Measurements from ENCODE around the gene CMTM5.

Gene CMTM5, protein sequence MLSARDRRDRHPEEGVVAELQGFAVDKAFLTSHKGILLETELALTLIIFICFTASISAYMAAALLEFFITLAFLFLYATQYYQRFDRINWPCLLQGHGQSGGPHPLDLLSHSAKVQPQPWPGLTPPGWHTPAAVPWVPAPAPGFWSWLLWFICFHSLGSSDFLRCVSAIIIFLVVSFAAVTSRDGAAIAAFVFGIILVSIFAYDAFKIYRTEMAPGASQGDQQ

DNA sequence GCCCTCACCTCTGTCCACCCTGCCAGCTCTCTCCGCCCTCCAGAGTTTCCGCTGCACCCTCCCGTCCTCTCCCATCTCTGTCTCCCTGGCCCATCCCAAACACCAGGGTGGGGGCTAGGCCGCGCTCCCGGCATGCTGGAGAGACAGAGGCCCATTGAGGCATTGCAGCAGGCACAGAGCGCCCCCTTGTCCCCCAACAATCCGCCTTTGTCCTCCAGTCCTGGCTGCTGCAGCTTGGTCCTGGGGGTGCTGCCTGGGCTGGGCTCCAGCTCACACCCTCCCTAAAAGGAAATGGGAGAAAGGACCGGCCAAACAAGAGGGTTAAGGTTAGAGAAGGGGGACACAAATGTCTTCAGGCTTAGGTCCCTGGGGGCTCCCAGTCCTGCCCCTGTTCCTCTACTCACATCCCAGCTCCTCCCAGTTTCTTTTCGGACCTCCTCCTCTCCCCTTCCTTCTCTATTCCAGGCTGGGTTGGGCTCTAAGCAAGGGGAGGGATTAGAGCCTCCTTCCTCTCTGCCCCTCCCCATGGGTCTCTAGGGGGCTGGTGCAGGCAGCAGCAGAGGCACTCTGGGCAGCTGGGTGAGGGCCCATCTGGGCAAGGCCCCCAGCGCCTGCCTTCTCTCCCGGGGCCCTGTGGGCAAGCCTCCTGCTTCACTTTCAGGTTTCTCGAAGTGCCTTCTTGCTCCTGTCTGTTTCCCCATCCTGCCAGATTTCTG is at the start of gene CMTM5:
TSS of gene CMTM5 (plus strand) at position 565 of the 716 bp plus-strand sequence. CDS start 206 bp downstream, outside the sequence.
- no peak for DNase-seq (ENCODE audit: low read depth, low spot score)

GRCh38 chr14:23327947-23328744 is 48.7 kb upstream of the CMTM5 start:
- DNase-seq (ENCODE audit: low read depth, low spot score): no peak

GRCh38 chr14:23335623-23336022 is 41.2 kb upstream of the CMTM5 start:
- no peak for DNase-seq (ENCODE audit: low read depth, low spot score)

DNA sequence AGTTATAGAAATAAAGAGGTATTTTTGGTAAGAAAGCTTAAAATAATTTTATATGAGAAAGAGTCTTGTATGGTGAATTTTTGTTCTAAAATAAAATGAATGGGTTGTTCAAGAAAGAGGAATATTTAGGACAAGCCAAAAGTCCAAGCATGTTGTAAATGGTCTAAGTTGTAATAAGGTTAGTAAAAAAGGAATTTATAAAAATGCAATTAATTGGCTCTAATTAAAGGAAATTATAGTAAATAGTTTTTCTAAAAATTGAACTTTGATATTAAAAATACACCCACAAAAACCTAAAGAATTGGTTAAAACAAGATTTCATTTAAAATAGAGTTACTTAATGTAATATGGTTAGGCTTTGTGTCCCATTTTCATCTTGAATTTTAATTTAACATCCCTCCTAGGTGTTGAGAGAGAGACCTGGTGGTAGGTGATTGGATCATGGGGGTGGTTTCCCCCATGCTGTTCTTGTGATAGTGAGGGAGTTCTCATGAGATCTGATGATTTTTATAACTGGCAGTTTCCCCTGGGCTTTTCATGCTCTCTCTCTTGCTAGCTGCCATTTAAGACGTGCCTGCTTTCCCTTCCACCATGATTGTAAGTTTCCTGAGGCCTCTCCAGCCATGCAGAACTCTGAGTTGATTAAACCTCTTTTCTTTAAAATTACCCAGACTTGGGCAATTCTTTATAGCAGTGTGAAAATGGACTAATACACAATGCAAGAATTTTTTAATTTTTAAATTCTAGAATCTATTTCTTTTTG is 37.2 kb upstream of the CMTM5 start:
- no peak for DNase-seq (ENCODE audit: low read depth, low spot score)

- DNase-seq (ENCODE audit: low read depth, low spot score): no peak
Observed at GRCh38 chr14:23344481-23344880, 32.4 kb upstream of the CMTM5 start.

- no peak for DNase-seq (ENCODE audit: low read depth, low spot score)
Observed at GRCh38 chr14:23345987-23346692, 30.7 kb upstream of the CMTM5 start.

DNA sequence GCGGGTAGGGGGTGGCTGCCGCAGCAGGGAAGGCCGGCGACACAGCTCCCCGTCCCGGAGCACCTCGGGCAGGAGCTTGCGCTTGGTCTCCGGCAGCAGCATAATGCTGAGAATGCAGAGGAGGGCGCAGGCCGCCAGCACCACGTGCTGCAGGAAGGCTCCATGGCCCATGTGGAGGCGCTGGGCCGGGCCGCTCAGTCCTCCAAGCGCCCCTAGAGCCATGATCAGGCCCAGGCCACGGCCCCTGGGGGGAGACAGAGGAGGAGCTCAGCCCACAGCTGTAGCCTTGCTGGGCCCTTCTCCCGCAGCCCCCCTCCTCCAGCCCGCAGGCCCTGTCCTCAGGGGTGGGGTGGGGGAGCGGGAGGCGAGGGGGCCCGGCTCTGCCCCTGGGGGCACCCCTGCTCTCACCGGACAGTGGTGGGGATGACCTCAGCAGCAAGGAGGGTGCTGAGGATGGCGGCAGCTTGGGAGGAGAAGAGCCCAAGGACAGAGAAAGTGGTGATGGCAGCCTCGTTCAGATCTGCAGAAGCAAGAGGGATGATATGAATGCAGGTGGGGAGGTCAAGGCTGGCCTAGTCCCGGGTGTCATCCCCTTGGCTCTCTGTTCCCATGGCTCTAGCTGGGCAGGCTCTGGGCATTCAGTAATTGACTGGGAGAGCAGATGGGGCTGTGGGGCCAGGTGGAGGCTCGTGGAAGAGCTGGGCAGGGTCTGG is 30.0 kb upstream of the CMTM5 start:
- DNase-seq (ENCODE audit: low read depth, low spot score): no peak

DNA sequence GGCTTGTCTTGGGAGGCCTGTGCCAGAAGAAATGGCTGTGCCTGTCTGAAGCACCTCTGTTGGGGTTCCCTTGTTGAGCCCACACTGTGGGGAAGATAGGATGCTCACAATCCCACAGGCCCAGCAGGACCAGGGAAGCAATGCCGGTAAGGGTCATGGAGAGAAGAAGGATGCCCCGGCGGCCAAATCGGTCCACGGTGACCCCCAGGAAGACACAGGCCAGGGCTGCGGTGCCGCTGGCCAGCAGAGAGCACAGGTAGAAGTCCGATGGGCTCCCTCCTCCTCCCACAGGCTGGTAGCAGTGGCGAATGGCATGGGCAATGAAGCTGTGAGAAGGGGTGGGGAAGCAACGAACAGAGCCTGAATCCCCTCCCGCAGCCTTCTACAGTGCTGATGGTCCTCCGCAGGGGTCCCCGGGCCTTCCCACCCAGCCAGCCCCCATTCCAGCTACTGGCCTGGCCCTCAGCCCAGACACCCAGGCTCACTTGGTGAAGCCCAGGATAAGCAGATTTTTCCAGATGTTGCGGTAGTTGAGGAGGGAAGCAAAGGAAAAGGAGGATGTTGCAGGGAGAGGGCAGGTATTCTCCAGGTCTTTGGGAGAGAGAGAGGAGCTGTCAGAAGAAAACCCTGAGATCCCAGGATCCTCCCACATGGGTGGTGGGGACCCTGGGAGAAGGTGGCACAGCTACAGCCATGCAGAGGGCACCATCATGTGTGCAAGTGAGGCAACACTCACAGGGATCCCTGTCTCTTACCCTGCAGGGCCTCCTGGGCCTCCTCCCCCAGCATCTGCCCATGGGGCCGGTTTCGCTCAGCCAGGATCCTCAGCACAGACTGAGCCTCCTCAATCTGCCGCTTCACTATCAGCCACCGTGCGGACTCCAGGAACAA is 29.2 kb upstream of the CMTM5 start:
- DNase-seq (ENCODE audit: low read depth, low spot score): no peak

- DNase-seq (ENCODE audit: low read depth, low spot score): no peak
Observed at GRCh38 chr14:23348297-23348655, 28.6 kb upstream of the CMTM5 start.

GRCh38 chr14:23349156-23349845 is 27.5 kb upstream of the CMTM5 start:
- no peak for DNase-seq (ENCODE audit: low read depth, low spot score)

GRCh38 chr14:23351681-23352505 is 25.0 kb upstream of the CMTM5 start:
- no peak for DNase-seq (ENCODE audit: low read depth, low spot score)

DNA sequence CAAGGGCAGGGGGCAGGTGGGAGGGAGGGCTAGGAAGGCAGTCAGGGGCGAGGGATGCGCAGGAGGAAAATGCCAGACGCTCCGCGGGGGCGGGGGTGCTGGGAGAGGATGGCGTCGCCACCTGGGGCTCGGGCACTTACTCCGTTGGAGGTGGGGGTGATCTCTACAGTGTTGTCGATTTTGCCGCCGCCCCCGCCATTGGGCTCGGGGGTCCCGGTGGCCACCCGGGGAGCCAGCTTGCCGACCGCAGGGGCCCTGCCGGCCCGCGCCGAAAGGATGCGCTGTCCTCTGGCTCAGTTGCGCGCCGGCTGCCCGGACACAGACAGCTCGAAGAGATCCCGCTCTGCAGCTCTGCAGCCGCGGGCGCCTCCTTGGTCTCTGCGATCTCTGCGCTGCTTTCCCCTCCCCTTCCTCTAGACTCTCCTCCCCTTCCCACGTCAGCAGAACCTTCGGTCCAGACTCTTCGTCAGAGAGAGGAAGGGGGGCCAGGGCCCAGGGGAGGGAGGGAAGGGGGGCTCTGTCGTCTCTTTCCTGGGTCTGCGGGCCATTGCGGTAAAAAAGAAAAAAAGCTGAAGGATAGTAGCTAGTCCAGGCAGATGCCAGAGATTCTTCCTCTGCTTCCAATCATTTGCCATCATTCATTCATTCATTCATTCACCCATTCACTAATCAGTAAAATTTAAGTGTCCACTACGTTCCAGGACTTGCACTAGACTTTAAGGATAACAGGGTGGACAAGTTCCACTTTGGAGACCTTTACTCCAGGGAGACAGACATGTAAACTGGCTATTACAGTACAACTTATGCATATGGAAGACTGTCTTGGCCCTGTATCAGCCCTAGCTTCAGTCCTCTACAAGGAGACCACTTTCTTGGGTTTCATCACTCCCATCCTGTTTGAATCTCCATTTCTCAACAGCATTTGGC is 24.1 kb upstream of the CMTM5 start, which contains the start of gene SLC22A17:
TSS of gene SLC22A17 (minus strand) at position 382 of the 927 bp plus-strand sequence.
- DNase-seq (ENCODE audit: low read depth, low spot score): peak; percentile 78

- no peak for DNase-seq (ENCODE audit: low read depth, low spot score)
Observed at GRCh38 chr14:23353433-23353780, 23.4 kb upstream of the CMTM5 start.

DNA sequence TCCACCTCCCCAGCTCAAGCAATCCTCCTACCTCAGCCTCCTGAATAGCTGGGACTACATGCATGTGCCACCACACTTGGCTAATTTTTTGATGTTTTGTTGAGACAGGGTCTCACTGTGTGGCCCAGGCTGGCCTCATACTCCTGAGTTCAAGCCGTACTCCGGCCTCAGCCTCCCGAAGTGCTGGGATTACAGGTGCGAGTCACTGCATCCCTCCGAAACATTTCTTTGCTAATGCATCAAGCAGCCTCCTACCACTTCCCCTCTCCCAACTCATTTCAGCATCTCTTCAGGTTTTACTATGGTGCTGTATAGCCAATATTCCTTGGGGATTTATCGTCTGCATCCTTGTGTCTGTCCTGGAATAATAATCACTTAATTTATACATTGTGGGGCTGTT is 21.9 kb upstream of the CMTM5 start:
- no peak for DNase-seq (ENCODE audit: low read depth, low spot score)

GRCh38 chr14:23355871-23356435 is 20.9 kb upstream of the CMTM5 start:
- DNase-seq (ENCODE audit: low read depth, low spot score): no peak

- no peak for DNase-seq (ENCODE audit: low read depth, low spot score)
Observed at GRCh38 chr14:23356662-23357061, 20.2 kb upstream of the CMTM5 start.

GRCh38 chr14:23357261-23357660 is 19.6 kb upstream of the CMTM5 start:
- DNase-seq (ENCODE audit: low read depth, low spot score): no peak

All from iPS DF 19.7 (cell line).